DND-41 (cell line): ENCODE results near the gene METTL4.

Experiments used
- EZH2 ChIP-seq: IDR thresholded peaks from 3 replicates; pipeline ENCODE4 v1.6.1; 2012; ENCODE audit warnings: borderline replicate concordance, low read depth, mild to moderate bottlenecking, moderate library complexity, low read length, inconsistent platforms; ENCODE audit not compliant: severe bottlenecking
- TF ChIP-seq, protein P1 (sequence below): IDR thresholded peaks from 2 replicates; pipeline ENCODE4 v1.5.1; 2012; ENCODE audit warnings: borderline replicate concordance, low read length, moderate library complexity, mild to moderate bottlenecking; ENCODE audit not compliant: poor library complexity, severe bottlenecking; ENCODE audit errors: extremely low read depth

DNA sequence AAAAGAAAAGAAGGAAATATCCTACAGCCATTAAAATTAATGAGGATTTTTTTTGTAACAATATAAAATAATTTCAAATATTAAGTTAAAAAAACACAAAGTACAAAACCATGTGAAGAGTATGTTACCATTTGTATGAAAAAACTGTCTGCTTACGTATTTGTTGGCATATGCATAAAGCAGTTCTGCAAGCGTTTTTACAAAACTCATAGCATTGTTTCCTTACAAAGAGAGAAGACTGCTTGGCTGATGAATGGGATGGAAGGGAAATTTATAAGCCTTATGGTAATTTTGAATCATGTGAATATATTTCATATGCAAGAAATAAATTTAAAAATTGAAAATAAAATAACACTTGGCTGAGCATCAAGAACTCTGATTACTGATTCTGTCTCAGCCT, 63.1 kb downstream of the METTL4 start:
- TF ChIP-seq, protein P1, sequence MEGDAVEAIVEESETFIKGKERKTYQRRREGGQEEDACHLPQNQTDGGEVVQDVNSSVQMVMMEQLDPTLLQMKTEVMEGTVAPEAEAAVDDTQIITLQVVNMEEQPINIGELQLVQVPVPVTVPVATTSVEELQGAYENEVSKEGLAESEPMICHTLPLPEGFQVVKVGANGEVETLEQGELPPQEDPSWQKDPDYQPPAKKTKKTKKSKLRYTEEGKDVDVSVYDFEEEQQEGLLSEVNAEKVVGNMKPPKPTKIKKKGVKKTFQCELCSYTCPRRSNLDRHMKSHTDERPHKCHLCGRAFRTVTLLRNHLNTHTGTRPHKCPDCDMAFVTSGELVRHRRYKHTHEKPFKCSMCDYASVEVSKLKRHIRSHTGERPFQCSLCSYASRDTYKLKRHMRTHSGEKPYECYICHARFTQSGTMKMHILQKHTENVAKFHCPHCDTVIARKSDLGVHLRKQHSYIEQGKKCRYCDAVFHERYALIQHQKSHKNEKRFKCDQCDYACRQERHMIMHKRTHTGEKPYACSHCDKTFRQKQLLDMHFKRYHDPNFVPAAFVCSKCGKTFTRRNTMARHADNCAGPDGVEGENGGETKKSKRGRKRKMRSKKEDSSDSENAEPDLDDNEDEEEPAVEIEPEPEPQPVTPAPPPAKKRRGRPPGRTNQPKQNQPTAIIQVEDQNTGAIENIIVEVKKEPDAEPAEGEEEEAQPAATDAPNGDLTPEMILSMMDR = no peak
- TF ChIP-seq EZH2 = no peak
